ENCODE measurements around the gene EPC2. TPM values are rescaled to one million over a fixed set of nuclear protein-coding genes. Genes with fewer than 3 reads are reported as not detected.
A peak's percentile ranks its signal among the peaks of the same experiment; 100 is the strongest.

EPC2 gene
- polyA plus RNA-seq, 1 donor = 23.6 TPM

DNA sequence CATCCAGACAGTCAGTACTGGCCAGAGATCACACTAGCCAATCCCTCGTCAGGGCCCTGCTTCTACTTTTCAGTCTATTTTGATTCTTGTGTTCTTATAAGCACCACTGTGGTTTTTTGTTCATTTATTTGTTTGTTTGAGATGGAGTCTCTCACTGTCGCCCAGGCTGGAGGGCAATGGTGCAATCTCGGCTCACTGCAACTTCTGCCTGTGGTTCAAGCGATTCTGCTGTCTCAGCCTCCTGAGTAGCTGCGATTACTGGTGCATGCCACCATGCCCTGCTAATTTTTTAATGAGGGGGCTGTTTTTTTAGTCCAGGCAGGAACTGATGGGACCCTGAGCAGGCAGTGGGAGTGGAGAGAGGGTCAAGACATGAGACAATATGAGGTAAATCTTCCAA is 165.5 kb downstream of the EPC2 start:
- no peak for DNase-seq (ENCODE audit: low read depth)

DNA sequence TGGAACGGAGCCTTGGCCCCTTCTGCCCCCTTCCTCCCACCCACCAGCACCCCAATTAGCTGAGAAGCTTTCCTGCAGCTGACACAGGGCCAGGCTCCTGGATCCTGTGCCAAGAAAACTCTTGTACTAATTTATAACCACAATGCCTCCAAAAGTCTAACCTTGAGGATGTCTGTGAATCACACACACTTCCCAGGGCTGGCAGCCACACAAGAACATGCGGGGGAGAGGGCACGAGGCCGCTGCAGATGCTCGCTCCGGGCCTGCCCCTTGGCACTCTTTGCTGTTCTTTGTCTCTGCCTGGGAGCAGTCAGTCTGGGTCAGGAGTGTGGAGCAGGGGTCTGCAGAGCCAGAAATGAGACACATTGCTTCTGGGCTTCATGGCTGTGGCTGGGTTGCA is 167.8 kb downstream of the EPC2 start:
- no peak for DNase-seq (ENCODE audit: low read depth)

GRCh38 chr2:148813603-148814065 is 169.1 kb downstream of the EPC2 start:
- DNase-seq (ENCODE audit: low read depth) = no peak

GRCh38 chr2:148814143-148814859 is 169.8 kb downstream of the EPC2 start:
- DNase-seq (ENCODE audit: low read depth) = no peak

- DNase-seq (ENCODE audit: low read depth) = no peak
Observed at GRCh38 chr2:148814860-148815419, 170.4 kb downstream of the EPC2 start.

- no peak for DNase-seq (ENCODE audit: low read depth)
Observed at GRCh38 chr2:148816176-148816575, 171.6 kb downstream of the EPC2 start.

DNA sequence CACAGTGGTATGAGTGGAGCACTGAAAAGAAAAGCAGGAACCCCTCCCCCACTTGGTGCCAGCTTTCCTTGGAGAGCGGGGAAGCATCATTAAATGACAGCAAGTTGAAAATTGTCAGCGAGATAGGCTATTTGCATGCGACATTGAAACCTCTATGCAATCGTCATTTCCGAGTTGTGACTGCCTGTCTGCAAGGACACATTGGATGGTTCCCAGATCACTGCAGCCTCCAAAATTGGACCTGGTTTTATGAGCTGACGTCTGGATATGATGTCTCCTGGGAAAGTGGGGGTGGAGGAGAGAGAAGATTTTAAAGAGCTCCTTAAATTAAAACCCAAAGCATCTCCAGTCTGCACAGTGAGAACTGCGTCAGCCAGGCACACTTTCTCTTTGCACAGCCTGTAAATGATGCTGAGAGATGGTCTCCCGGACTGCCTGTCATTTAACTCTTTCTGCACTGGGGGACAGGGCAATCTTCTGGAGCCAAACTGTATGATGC is 172.7 kb downstream of the EPC2 start:
- peak; percentile 14 for DNase-seq (ENCODE audit: low read depth)

- peak; percentile 29 for DNase-seq (ENCODE audit: low read depth)
Observed at GRCh38 chr2:148819019-148819585, 174.6 kb downstream of the EPC2 start.

- DNase-seq (ENCODE audit: low read depth) = no peak
Observed at GRCh38 chr2:148824190-148824589, 179.6 kb downstream of the EPC2 start.

DNA sequence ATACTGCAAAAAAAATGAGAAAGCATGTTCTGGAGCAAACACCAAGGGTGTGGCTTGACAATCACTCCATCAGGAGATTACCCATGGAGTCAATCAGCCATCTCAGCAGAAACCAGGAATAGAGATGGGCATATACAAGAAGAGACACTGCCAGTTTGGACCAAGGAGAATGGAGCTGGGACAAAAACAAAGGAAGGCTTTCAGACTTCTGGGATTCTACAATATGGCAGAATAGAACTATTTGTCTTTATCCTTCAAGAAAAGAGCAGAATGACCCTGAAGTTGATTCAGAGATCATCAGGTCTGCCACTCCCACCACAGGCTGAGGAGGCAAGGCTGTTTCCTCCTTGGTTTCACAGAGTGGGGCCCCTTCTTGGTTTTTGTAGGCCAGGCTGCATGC is 182.2 kb downstream of the EPC2 start:
- no peak for DNase-seq (ENCODE audit: low read depth)

DNA sequence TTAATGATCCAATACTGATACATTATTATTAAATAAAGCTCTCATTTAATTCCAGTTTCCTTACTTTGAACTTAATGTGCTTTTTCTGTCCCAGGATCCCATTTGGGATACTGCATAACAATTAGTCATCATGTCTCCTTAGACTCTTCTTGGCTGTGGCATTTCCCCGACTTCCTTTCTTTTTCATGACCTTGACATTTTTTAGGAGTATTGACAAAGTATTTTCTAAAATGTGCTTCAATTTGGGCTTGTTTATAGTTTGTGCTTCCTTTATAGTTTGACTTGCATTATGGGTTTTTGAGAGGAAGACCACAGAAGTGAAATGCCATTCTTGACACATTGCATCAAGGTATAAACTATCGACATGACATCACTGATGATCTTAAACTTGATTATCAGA is 184.4 kb downstream of the EPC2 start:
- no peak for DNase-seq (ENCODE audit: low read depth)

DNA sequence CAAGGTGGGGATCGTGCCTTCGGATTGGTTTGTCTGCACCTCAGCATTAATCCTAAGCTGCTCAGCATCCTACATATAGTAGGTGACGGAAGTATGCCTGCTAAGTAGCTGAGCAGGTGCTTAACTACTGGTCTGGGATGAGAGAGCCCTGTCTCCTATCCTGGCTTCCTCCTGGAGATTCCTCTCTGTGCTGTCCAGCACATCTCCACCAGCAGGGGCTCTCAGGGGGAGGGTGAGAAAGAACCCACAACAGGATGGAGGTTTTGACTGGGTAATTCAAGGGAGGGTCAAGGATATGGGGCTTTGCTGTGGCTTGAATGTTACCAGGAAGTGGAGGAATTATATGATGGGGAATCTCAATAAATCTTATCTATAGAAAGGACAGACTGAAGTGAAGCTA is 185.1 kb downstream of the EPC2 start:
- no peak for DNase-seq (ENCODE audit: low read depth)

- no peak for DNase-seq (ENCODE audit: low read depth)
Observed at GRCh38 chr2:148832637-148833036, 188.1 kb downstream of the EPC2 start.

Other genes starting within 250 kb of the EPC2 start
- gene KIF5C, start 230.5 kb downstream of the EPC2 start, polyA plus RNA-seq (ENCODE audit: insufficient read length) = 1.6 TPM

Measured in forelimb muscle (tissue), 1 donor.